Measurements from ENCODE around the gene LGR6. TPM values are rescaled to one million over a fixed set of nuclear protein-coding genes. Genes with fewer than 3 reads are reported as not detected.

Gene LGR6
- polyA plus RNA-seq, 4 donors, result 0.64 to 1.3 (median 1.1) TPM

DNA sequence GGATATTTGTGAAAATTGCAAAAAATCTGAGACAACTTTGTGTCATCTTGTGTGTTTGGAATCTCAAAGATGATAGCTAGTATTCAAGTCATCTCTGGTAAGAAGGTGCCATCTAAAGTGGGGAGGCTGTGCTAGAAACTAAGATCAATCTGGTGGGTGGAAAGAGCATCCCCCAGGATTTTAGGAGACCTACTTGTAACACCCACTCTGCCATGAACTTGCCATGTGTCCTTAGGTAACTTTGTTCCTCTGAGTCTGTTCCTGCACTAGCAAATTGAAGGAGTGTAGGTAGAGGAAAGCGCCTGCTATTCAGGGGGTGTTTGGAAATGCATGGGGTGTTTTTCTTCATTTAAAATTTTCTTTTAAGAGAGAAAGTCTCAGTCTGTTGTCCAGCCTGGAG, 24.4 kb downstream of the LGR6 start:
- no peak for DNase-seq (ENCODE audit: low read depth in 4 of 4, low spot score in 3 of 4)

DNA sequence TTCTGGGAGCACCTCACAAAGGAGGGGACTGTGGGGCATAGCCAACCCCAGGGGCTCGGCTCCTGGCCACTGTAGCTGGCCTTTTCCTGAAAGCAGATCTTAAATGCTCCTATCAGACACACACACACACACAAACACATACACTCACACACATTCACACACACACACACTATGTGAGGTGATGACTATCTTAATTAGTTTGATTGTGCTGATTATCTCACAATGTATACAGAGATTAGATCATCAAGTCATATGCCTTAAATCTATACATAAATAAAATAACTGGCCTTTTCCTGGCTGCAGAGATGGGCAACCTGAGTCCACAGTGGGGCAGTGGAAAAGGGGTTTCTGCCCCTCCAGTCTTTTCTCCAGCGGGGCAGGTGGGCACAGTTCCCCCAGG, 27.1 kb downstream of the LGR6 start:
- no peak for DNase-seq (ENCODE audit: low read depth in 4 of 4, low spot score in 3 of 4)

DNA sequence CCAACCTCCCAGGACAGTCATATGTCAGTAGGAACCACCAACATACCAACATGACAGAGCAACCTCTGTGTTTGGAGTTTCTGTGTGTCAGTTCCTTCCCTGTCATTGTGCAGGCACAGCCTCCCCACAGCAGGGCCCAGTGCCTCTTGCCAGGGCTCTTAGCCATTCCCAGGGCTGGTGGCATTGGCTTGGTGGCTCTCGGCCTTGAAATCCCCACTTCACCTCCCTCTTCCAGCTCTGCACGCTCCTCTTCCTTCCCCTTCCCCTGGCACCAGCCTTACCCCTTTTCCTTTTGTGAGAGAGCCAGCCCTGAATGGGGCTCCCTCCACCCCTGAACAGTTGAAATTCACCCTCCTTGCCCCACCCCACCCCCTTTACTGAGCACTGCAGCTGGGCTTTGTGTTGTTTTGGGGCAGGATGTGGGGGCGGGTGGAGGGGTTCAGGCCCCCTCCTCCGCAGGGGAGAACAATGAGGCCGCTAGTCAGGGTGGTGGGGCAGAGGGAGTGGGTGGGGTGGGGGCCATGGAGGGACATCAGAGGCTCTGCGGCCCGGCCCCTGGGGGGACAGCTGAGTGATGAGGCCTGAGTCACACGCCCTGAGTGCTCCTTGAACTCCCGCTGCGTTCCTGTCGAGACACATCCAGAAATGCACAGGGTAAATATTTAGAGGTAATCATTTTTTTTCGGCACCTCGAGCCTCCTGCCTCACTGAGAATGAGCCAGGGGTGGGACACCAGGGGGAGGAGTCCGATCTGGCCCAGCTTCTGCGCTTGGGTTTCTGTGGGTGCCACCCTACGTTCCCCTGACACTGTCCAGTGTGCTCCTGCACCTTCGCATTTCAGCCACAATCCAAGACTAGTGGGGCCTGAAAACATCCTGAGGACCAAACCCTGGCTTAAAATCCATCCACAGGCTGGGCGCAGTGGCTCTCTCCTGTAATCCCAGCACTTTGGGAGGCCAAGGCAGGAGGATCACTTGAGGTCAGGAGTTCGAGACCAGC, 28.6 kb downstream of the LGR6 start:
- no peak for DNase-seq (ENCODE audit: low read depth in 4 of 4, low spot score in 3 of 4)

DNA sequence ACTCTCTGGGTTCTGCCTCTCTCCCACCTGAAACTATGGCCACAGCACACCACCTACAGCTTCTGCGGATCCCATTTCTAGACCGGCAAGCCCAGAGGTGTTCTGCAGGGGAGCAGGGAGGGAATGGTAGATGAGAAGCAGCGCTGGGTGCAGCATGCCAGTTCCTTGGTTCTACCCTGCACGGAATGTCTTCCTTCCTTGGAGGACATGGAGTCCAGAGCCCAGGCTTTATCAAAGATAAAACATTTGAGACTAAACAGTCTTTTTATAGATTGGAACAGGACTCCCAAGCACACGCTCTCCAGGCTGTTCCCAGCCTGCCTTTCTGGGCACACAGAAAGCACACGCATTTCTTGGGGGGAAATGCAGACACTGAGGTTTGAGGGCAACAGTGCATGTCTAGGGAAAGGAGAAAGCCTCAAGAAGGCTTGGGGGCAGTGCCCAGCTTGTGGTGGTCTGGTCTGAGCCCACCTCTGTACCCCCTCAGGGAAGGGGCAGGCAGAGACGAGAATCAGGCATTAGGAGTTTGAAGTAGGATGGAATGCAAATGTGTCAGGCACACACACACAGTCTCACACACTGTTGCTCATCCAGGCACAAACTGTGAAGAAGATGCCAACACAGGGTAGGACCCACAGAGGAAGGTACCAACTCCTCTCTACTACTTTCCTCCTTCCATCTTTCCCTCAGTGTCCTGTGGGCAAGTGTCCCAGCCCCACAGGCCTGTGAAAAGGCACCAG, 29.7 kb downstream of the LGR6 start:
- no peak for DNase-seq (ENCODE audit: low read depth in 4 of 4, low spot score in 3 of 4)

DNA sequence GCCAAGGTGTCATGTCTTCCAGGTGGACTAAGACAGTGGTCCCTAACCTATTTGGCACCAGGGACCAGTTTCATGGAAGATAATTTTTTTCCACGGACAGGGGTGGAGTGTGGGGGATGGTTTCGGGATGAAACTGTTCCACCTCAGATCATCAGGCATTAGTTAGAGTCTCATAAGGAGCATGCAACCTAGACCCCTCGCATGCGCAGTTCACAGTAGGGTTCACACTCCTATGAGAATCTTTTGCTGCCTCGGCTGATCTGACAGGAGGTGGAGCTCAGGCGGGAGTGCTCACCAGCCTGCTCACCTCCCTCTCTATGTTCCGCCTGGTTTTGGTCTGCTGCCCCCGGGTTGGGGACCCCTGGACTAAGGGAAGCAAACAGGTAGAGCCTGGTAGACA, 30.9 kb downstream of the LGR6 start:
- DNase-seq (ENCODE audit: low read depth in 4 of 4, low spot score in 3 of 4), result no peak

DNA sequence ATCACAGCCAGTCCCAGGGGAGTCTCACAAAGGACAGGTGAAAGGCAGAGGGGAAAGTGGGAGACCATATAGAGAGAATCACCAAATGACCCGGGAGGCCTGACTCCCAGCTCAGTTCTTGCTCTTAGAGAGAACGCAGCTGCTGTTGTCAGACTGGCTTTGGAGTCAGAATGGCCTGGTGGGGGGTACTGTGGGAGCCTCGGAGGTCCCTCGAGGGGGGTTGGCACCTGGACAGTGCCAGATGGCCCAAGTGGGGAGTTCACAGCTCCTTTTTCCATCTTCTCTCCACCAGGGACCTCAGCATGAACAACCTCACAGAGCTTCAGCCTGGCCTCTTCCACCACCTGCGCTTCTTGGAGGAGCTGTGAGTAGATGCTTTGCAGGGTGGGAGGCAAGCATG, 31.5 kb downstream of the LGR6 start:
- DNase-seq (ENCODE audit: low read depth in 4 of 4, low spot score in 3 of 4), result no peak

DNA sequence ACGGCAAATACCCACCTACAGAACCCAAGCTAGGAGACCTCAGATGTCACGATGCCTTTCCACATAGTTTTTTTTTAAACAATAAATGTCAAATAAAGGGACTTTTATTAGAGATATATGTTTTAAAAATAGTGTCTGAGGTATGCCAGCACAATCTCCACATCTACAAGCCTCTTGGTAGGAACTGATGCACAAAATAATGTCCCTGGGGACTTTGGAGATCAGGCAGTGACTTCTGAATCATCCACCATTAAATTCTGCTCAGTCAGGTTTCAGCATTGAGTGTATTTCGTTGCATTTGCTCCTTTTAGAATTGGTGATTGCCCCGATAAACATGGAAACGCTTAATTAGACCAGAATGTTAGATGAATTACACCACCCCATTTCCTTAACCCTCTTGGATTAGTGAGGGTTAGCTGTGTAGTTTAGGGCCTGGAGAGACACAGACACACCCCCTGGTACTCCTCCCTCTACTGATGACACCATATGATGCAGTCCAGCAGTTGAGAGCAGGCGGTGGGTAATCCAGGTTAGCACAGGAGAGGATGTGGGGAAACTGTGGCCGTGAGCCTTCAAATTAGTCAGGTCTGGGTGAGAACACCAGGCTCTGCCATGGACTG, 33.6 kb downstream of the LGR6 start:
- no peak for DNase-seq (ENCODE audit: low read depth in 4 of 4, low spot score in 3 of 4)

DNA sequence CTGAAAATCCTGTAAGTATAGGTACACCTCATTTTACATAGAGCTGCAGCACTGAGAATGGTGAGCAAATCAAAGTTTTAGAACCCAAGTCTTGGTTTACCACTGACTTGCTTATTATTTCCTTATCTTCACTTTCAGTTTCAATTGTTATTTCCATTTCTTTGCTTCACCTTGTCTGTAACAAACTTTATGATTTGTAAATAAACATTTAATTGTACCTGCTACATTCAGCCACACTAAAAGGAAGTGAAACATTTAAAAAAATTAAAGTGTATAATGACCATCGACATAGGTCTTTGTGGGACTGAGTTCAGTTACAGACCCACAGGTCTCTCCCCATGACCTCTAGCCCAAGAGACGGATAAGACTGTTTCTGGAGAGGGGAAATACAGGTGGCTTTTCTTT, 34.4 kb downstream of the LGR6 start:
- no peak for DNase-seq (ENCODE audit: low read depth in 4 of 4, low spot score in 3 of 4)

DNA sequence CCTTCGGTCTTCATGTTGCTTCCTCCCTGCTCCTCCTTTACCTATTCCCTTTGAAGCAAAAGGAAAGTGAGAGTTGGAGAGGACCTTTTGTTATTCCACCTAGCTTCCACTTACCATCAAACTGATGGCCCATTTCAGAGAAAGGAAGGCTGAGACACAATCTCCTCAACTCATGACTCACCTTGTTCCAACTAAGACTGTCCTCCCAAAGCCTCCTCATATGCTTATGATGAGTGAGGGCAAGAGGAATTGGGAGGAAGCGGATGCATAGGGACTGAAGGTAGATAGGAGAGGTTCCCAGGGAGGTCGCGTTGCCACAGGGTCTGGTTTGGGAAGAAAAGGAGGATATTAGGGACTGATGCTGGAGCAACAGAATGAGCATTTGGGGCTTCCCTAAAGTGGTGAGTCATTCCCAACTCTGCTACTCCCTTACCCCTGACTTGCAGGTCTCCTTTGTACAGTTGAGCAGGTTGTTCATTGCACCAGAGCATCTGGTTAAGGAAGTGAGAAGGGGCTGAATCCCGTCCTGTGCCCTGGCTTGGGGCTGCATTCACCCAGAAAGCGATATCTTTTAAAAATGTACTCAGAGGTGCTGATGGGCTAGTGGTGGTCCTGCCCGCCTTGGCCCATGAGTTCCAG, 35.0 kb downstream of the LGR6 start:
- DNase-seq (ENCODE audit: low read depth in 4 of 4, low spot score in 3 of 4), result no peak

DNA sequence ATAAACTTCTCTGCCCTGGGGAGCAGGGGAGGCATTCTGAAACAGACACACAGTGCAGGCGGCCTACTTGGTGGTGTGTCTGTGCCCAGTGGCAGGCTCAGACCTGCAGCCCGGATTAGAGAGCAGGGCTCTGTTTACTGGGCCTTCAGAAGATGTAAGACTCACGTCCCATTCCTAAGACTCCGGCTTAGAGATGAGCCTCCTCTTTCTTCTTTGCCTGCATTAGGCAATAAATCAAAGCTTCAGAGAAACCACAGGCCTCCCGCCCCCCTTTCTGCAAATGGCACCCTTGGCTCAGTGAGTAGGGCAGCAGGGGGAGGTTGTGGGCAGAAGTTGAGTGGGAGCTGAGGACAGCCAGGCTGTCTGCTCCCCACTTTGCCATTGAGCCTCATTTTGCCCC, 35.8 kb downstream of the LGR6 start:
- no peak for DNase-seq (ENCODE audit: low read depth in 4 of 4, low spot score in 3 of 4)

DNA sequence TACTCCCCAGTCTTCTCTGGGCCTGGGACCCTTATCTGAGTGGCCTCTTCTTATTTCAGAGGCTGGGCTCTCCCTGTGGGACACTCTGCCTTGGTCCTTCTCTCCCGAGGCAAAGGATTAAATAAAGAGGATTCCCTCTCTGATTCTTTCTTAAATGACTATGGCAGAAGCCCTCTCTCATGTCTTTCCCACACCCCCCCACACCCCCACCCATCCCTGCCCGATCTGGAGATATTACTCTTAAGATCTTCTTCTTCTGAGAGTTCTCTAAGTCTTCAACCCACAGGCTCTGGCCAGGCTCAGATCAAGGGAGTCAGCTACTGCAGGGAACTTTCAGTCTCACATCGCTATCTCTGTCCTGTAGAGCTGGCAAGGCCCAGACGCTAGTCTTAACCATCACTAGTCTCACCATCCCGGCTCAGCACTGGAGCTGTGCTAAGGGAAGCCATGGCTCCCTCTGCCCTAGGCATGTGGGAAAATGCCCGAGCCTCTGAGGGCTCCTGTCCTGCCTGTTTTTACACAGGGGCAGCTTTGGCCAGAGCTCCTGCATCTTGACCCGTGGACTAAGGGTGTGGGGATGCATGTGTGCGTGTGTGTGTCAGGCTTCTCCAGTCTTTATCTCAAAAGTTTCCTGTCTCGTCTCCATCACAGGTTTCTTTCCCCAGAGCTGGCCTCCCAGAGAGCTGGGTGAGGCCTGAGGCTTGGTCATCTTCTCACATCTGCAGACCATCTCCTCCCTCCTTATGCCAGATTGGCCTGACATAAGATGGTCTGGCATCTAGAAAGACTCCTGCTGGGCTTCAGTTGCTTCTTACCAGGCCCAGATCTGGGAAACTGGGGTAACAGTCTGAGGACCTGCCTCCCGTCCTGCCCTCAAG, 36.7 kb downstream of the LGR6 start:
- DNase-seq (ENCODE audit: low read depth in 4 of 4, low spot score in 3 of 4), result no peak

DNA sequence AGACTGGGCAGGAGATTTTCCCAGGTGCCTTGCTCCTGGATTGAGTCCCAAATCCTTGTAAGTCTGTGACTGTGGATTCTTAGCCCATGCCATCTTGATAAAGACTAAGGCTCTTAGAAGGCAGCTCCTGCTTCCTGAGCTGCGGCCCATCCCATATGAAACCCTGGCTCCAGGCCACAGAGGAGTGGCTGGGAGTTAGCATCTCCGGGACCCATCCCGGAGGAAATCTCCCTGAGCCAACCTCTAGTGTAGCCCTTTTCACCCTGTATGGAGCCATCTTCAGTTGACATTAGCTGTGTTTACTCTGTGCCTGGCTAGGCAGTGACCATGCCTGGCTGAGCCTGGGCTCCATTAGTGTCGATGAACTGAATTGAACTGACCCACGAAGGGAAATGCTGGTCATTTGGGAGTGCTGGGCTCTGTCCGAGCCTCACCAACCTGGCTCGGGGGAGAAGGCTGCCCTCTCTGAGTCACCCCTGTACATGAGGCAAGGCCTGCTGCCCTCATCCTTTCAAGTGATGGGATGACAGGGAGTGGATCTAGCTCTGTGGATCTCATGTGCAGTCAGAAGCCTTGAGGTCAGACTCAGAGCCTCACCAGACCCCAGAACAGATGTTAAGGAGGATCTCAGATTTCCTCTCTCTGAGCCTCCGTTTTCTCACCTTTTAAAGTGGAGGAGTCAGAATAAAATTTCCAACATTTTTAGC, 37.5 kb downstream of the LGR6 start:
- DNase-seq (ENCODE audit: low read depth in 4 of 4, low spot score in 3 of 4), result no peak

DNA sequence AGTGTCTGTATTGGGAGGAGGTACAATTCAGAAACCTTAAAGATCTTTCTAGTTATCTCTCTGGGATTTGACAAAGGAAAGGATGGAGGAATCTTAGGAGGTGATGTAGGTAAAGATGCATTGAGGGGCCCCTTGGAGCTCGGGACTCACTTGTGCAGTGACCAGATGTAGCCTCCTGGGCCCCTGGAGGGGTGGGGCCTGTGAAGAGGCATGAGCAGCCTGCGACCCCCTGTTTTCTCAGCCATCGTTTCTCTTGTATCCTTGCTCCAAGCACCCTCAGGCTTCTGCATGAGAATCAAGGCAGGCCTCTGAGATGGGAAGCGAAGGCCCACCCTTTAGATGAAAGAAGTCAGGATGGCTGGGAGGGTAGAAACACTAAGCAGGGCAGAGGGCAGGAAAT, 39.6 kb downstream of the LGR6 start:
- DNase-seq (ENCODE audit: low read depth in 4 of 4, low spot score in 3 of 4), result no peak

DNA sequence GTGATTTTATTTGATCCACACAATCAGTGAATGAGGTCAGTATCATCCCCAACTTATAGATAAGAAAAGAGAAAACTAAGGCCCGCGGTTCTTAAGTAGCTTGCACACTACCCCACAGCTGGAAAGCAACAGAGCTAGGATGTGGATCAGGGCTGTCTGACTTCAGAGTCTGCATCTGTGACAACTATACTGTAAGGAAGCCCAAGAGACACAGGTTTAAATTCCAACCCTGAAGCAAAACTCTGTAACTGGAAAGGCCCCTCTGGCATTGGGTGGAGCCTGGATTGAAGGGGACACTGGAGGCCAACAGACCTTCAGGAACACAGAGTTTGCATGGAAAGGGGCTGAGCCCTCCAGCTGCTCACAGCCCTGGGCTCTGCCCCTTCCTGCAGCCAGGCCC, 40.2 kb downstream of the LGR6 start:
- no peak for DNase-seq (ENCODE audit: low read depth in 4 of 4, low spot score in 3 of 4)

DNA sequence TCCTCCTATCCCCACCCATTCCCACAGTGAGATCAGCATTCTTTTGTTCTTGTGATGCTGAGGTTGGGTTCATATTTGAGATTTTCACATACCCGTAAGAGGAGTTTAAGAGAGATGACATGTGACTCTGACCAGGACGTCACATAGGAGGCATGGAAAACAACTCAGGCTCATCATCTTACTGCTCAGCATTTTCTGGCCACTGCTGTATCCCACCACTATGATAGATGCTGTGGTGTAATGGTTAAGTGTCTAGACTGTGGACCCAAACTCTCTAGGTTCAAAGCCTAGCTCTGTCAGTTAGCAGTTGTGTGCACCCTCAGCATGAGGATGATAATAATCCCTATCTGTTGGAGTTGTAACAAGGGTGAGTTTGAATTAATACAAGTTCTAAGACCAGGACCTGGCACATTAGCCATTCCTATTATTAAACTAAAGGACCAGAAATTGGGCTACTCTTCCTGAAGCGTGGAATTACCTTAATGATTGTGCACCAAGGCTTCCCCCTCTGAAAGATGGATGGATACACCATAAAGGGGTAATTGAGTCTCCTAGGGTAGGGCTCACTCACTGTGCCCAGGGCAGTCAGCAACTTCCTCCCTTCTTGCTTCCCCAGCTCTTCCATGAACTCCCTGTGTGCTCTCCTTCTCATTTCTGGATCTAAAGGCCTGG, 40.9 kb downstream of the LGR6 start:
- no peak for DNase-seq (ENCODE audit: low read depth in 4 of 4, low spot score in 3 of 4)

DNA sequence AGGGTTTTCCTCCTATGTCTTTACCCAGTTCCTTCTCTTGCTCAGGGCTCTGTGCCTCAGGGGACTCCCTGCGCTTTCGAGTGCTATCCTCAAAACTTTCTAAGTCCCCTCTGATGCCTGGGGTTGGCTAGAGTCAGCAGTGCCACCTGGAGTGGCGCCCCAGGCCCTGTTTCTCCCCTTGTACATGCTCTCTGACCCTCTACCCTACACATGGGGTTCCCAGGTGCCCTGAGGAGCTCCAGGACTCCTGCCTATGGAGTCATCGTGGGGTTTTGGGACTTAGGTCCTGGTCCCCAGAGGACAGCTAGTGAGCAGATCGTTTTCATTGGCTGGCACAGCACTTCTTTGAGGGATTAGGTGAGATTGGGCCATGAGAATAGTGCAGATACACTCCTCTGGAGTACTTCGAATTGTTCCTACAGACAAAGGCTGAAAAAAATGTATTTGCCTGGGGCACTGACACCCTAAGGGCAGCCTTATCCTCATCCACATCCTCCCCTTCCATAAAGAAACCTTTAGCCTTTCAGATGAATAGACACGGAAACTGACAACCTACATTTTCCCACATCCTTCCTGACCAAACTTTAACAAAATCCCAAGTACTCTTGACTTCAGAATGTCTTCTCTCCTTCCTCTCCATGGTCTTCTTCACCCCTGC, 41.5 kb downstream of the LGR6 start:
- no peak for DNase-seq (ENCODE audit: low read depth in 4 of 4, low spot score in 3 of 4)

DNA sequence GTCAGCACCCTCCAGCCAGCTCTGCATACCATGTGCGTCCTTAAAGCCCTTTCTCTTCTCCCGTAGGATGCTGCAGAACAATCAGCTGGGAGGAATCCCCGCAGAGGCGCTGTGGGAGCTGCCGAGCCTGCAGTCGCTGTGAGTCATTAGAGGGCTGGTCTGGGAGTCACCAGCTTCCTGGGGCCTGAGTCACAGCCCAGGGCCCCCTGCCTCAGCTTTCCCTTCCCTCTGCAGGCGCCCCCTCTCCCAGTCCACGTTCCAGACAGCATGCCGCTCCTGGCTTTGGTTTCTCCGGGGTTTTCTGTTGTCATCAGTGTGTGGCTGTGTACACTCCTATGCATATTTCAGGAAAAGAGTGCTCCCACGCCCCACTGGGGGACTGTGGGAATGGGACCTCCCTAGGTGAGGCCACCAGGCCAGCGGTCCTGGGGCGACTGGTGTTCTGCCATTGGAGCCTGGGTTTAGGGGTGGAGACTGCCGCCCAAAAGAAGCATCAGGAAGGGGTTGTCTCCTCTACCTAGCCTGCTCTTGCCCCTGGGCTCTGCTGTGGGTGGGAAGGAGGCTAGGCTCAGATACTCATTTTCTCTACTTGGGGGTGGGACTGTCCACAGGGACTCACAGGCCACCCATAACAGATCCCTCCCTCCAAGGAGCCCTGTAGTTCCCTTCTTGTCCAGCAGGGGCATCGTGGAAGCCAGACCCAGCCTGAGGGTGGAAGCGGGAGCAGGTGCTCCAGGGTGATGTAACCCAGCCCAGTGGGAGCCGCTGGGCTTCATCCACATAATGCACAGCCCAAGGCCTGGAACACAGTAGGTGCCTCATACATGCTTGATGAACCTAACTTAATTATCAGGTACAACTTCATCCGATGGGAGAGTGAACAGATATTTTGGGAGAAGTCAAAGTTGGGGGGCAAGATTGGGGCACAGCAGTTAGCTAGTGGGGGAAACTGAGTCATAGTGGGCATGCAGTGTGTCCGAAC, 42.5 kb downstream of the LGR6 start:
- no peak for DNase-seq (ENCODE audit: low read depth in 4 of 4, low spot score in 3 of 4)
